Lower lobe of right lung (tissue), 2 donors: ENCODE results near the gene ARHGEF28. TPM values are rescaled to one million over a fixed set of nuclear protein-coding genes. Genes with fewer than 3 reads are reported as not detected.

Experiments
- ATAC-seq, 2 donors: fragments of 200-7000 bp; cut with Tn5 transposase; one replicate each; pipeline ENCODE4 v1.9.1; 2020 to 2022; ENCODE audit warnings: mild to moderate bottlenecking in 2 of 2, moderate library complexity in 2 of 2
- DNase-seq: peaks from one replicate; pipeline ENCODE4 v3.0.0-alpha.2; 2020
- H3K27ac ChIP-seq: fragments of 200-600 bp; one replicate; pipeline ENCODE4 v1.8.0; 2022
- H3K27me3 ChIP-seq: fragments of 200-600 bp; one replicate; pipeline ENCODE4 v1.8.0; 2022; ENCODE audit warnings: low read depth
- H3K36me3 ChIP-seq: fragments of 200-600 bp; one replicate; pipeline ENCODE4 v1.8.0; 2022; ENCODE audit warnings: mild to moderate bottlenecking
- H3K4me1 ChIP-seq: fragments of 200-600 bp; one replicate; pipeline ENCODE4 v1.8.0; 2022
- H3K4me3 ChIP-seq: fragments of 200-600 bp; one replicate; pipeline ENCODE4 v1.8.0; 2022; ENCODE audit warnings: mild to moderate bottlenecking
- H3K9me3 ChIP-seq: fragments of 200-600 bp; one replicate; pipeline ENCODE4 v1.8.0; 2022
- intact Hi-C: fragments of 100-400 bp; cut with DNase I; formaldehyde crosslinking; loops from one replicate; pipeline ENCODE4 v1.11.0; 2022
- total RNA-seq: library from RNA; stranded (reverse); fragmentation: NEBNext Ultra II Directional; extraction: Animal tissue kit (Norgen Biotek cat#: 25700); gene quantifications from one replicate; pipeline ENCODE4 v1.2.1, GENCODE V29; 2021
- TF ChIP-seq, protein P1 (sequence below): fragments of 200-600 bp; IDR thresholded peaks from one replicate; pipeline ENCODE4 v1.8.0; 2022; ENCODE audit warnings: antibody characterized with exemption, mild to moderate bottlenecking
- donor health status: DM: no; HTN: yes; CAD: no; lungs with severe emphysema.

The ARHGEF28 gene
- total RNA-seq, 1 donor from 2014 or later: 30.4 TPM

DNA sequence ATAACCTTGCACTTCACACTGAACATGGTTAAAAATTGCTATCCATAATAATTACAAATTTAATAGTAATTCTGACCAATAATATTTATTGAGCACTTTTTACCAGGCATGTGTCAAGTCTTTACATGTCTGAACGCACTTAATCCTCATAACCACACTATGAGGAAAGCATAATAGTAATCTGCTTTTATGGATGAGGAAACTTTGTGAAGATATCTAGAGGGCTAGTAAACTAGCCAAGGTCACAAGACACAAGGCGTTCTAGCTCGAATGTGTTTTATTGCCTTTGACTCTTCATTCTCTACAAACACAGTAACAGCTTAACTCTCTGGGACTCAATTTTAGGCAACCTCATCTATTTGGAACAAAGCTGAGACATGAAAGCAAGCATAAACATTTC lies 205.1 kb downstream of the ARHGEF28 start:
- ATAC-seq (no peak), DNase-seq (no peak)
- Histone ChIP-seq H3K4me1 (peaks cover 9% of the 10 kb centered on the region), H3K27me3 (no peaks in the 10 kb centered on the region), H3K9me3 (no peaks in the 10 kb centered on the region), H3K36me3 (no peaks in the 10 kb centered on the region), H3K27ac (no peak overlapping the region), H3K4me3 (no peak overlapping the region)
- TF ChIP-seq, protein P1, sequence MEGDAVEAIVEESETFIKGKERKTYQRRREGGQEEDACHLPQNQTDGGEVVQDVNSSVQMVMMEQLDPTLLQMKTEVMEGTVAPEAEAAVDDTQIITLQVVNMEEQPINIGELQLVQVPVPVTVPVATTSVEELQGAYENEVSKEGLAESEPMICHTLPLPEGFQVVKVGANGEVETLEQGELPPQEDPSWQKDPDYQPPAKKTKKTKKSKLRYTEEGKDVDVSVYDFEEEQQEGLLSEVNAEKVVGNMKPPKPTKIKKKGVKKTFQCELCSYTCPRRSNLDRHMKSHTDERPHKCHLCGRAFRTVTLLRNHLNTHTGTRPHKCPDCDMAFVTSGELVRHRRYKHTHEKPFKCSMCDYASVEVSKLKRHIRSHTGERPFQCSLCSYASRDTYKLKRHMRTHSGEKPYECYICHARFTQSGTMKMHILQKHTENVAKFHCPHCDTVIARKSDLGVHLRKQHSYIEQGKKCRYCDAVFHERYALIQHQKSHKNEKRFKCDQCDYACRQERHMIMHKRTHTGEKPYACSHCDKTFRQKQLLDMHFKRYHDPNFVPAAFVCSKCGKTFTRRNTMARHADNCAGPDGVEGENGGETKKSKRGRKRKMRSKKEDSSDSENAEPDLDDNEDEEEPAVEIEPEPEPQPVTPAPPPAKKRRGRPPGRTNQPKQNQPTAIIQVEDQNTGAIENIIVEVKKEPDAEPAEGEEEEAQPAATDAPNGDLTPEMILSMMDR: no peak
- intact Hi-C loops: no loop called here

DNA sequence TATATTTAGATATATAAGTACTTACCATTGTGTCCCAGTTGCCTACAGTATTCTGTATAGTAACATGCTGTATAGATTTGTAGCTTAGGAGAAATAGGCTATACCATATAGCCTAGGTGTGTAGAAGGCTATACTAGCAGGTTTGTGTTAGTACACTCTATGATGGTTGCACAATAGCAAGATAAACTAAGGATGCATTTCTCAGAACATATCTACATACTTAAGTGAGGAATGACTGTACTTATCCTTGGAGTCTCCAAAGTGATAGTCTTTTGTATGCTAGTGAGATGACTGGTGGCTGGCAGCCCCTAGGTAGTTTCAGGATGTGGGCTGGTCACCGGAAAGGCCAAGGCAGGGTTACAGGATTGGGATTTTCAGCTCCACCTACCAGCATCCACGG lies 208.7 kb downstream of the ARHGEF28 start:
- no peak overlapping the region for H3K27ac ChIP-seq
- ATAC-seq (no peak), DNase-seq (no peak)
- intact Hi-C loops: no loop called here
- no peaks in the 10 kb centered on the region for H3K27me3 ChIP-seq
- no peaks in the 10 kb centered on the region for H3K36me3 ChIP-seq
- H3K4me1 ChIP-seq: no peaks in the 10 kb centered on the region
- TF ChIP-seq, protein P1: no peak
- H3K9me3 ChIP-seq: no peaks in the 10 kb centered on the region
- no peak overlapping the region for H3K4me3 ChIP-seq

DNA sequence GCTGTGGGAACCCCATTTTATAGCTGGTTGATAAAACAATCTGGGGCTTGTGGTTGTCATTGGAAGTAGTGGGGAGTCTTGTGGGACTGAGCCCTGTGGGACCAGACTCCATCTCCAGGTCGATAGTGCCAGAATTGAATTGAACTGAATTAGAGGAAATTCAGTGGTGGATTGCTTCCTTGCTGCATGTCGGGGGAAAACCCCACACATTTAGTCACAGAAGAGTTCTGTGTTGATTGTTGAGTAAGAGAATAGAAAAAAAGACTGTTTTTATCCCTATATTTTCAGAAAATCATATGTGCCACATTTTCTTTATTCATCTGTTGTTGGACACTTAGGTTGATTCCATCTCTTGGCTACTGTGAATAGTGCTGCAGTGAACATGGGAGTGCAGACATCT lies 209.7 kb downstream of the ARHGEF28 start:
- no peaks in the 10 kb centered on the region for H3K9me3 ChIP-seq
- DNase-seq (no peak), ATAC-seq (no peak)
- H3K4me1 ChIP-seq: no peaks in the 10 kb centered on the region
- intact Hi-C loops: no loop called here
- H3K27me3 ChIP-seq: no peaks in the 10 kb centered on the region
- no peak overlapping the region for H3K27ac ChIP-seq
- no peak overlapping the region for H3K4me3 ChIP-seq
- TF ChIP-seq, protein P1: no peak
- H3K36me3 ChIP-seq: peaks cover under 1% of the 10 kb centered on the region

DNA sequence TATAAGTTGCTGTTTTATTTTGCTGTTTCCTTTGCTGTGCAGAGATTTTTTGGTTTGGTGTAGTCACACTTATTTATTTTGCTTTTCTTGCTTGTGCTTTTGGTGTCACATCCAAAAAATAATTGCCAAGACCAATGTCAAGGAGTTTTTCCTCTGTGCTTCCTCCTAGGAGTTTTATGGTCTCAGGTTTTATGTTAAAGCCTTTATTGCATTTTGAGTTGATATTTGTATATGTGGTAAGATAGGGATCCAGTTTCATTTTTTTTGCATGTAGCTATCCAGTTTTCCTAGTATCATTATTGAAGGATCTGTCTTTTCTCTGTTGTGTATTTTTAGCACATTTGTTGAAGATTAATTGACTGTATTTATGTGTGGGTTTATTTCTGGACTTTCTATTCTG lies 210.6 kb downstream of the ARHGEF28 start:
- no peak for ATAC-seq

DNA sequence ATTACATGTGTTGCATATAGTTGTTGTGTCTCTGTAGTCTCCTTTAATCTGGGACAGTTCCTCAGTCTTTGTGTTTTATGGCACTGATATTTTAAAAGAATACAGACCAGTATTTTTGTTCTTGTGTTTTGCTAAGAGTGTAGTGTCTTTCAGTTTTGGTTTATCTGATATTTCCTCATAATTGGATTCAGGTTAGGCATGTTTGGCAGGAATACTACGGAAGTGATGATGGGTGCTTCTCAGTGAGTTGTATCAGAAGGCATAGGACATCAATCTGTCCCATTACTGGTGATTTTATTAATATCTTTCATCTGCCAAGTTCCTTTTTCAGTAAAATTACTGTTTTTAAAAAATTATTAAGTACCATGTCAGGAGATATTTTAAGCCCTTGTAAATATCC lies 212.9 kb downstream of the ARHGEF28 start:
- Histone ChIP-seq H3K36me3 (peaks cover 7% of the 10 kb centered on the region), H3K9me3 (no peaks in the 10 kb centered on the region), H3K27me3 (no peaks in the 10 kb centered on the region), H3K27ac (no peak overlapping the region), H3K4me3 (no peak overlapping the region), H3K4me1 (no peaks in the 10 kb centered on the region)
- DNase-seq: no peak
- intact Hi-C loops: no loop called here
- ATAC-seq: no peak
- TF ChIP-seq, protein P1: no peak

More for the DNA sequence above, 210.6 kb downstream of the ARHGEF28 start:
- DNase-seq: no peak
- TF ChIP-seq, protein P1: no peak
- no peaks in the 10 kb centered on the region for H3K27me3 ChIP-seq
- H3K9me3 ChIP-seq: no peaks in the 10 kb centered on the region
- H3K4me1 ChIP-seq: no peaks in the 10 kb centered on the region
- no peak overlapping the region for H3K4me3 ChIP-seq
- no peak overlapping the region for H3K27ac ChIP-seq
- intact Hi-C loops: no loop called here
- H3K36me3 ChIP-seq: peaks cover 7% of the 10 kb centered on the region

DNA sequence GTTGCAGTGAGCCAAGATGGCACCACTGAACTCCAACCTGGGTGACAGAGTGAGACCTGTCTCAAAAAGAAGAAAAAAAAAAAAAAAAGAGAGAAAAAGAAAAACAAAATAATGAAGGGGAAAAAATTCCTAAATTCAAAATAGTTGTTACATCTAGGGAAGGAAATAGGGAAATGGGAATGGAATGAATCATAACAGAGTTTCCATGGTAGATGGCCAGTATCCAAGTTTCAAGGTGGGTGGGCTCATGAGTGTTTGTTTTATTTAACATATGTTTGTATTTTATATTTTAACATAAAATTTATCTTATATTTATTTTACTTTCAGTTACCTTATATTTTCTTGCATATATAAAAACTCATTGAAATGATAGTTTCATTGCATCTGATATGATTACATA lies 215.6 kb downstream of the ARHGEF28 start:
- Histone ChIP-seq H3K9me3 (no peaks in the 10 kb centered on the region), H3K27ac (no peak overlapping the region), H3K27me3 (no peaks in the 10 kb centered on the region), H3K36me3 (peaks cover 7% of the 10 kb centered on the region), H3K4me3 (no peak overlapping the region), H3K4me1 (no peaks in the 10 kb centered on the region)
- TF ChIP-seq, protein P1: no peak
- no peak for ATAC-seq
- intact Hi-C loops: no loop called here
- DNase-seq: no peak
